Muscle of back (tissue), 13 donors: ENCODE results near the gene EEF1A2. TPM values are rescaled to one million over a fixed set of nuclear protein-coding genes. Genes with fewer than 3 reads are reported as not detected.

Experiments
- DNase-seq, 3 donors: peaks; one replicate each; pipeline versions ENCODE4 v3.0.0 to v3.0.0-alpha.2; 2013
- long read RNA-seq, 9 donors: transcript quantifications; one replicate each; lab custom pipeline, GENCODE V29; 2026
- polyA plus RNA-seq, 10 donors: library from polyadenylated mRNA; unstranded; fragments of 120-200 nt; gene quantifications; one replicate each; pipeline ENCODE4 v1.2.1, GENCODE V29; 2013; ENCODE audit not compliant: insufficient read length in 10 of 10

EEF1A2 gene
- 100 to 1,000 TPM; 401 to 971 (median 772) TPM for polyA plus RNA-seq
- long read RNA-seq, donor 1, transcript EEF1A2-201 (8 exons, 2,014 nt): major isoform, 132 of 1,042 reads
- long read RNA-seq, donor 1, transcript EEF1A2-204 (2 exons, 509 nt): minor isoform, 6 of 1,042 reads
- long read RNA-seq, donor 1, partial matches to known transcripts: 865 of 1,042 reads
- long read RNA-seq, donor 1, other reads (novel, unspliced or antisense): 36 of 1,042 reads
- long read RNA-seq, donor 2, transcript EEF1A2-204 (2 exons, 509 nt): minor isoform, 5 of 292 reads
- long read RNA-seq, donor 2, transcript EEF1A2-201 (8 exons, 2,014 nt): major isoform, 70 of 292 reads
- long read RNA-seq, donor 2, partial matches to known transcripts: 215 of 292 reads
- long read RNA-seq, donor 2, other reads (novel, unspliced or antisense): 0 of 292 reads
- long read RNA-seq, donor 3: 0 reads
- long read RNA-seq, donor 4, transcript EEF1A2-204 (2 exons, 509 nt): minor isoform, 5 of 843 reads
- long read RNA-seq, donor 4, transcript EEF1A2-201 (8 exons, 2,014 nt): major isoform, 86 of 843 reads
- long read RNA-seq, donor 4, partial matches to known transcripts: 734 of 843 reads
- long read RNA-seq, donor 4, other reads (novel, unspliced or antisense): 16 of 843 reads
- long read RNA-seq, donor 5, transcript EEF1A2-201 (8 exons, 2,014 nt): major isoform, 80 of 1,811 reads
- long read RNA-seq, donor 5, partial matches to known transcripts: 1,686 of 1,811 reads
- long read RNA-seq, donor 5, other reads (novel, unspliced or antisense): 42 of 1,811 reads
- long read RNA-seq, donor 6, transcript EEF1A2-201 (8 exons, 2,014 nt): major isoform, 129 of 1,196 reads
- long read RNA-seq, donor 6, partial matches to known transcripts: 1,019 of 1,196 reads
- long read RNA-seq, donor 6, other reads (novel, unspliced or antisense): 47 of 1,196 reads
- long read RNA-seq, donor 7, transcript EEF1A2-201 (8 exons, 2,014 nt): major isoform, 104 of 1,056 reads
- long read RNA-seq, donor 7, partial matches to known transcripts: 905 of 1,056 reads
- long read RNA-seq, donor 7, other reads (novel, unspliced or antisense): 45 of 1,056 reads
- long read RNA-seq, donor 8, transcript EEF1A2-201 (8 exons, 2,014 nt): major isoform, 33 of 100 reads
- long read RNA-seq, donor 8, partial matches to known transcripts: 64 of 100 reads
- long read RNA-seq, donor 8, other reads (novel, unspliced or antisense): 0 of 100 reads
- long read RNA-seq, donor 9, transcript EEF1A2-201 (8 exons, 2,014 nt): major isoform, 14 of 68 reads
- long read RNA-seq, donor 9, partial matches to known transcripts: 53 of 68 reads
- long read RNA-seq, donor 9, other reads (novel, unspliced or antisense): 0 of 68 reads

DNA sequence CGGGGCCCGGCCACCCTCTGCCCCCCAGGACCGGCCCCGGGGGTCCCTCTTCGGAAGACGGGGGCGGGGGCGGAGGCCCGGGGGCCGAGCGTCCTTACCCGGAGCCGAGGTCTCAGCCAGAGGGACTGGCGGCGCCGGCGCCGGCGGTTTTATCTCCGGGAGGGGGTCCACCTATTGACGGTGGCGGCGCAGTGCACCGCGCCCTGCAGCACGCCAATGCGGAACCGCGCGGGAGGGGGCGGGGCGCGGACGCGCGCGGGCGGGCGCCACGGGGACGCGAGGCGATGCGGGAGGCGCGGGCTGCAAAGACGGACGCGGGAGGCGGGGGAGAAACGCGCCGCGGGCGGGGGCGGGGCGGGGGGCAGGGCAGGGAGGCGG is at the start of gene EEF1A2:
TSS of gene EEF1A2 (minus strand) at position 124 of the 378 bp plus-strand sequence. CDS start 1,320 bp downstream, outside the sequence.
- DNase-seq: no peak

- no peak for DNase-seq
Measured at GRCh38 chr20:63548542-63548941, 49.7 kb upstream of the EEF1A2 start.

DNA sequence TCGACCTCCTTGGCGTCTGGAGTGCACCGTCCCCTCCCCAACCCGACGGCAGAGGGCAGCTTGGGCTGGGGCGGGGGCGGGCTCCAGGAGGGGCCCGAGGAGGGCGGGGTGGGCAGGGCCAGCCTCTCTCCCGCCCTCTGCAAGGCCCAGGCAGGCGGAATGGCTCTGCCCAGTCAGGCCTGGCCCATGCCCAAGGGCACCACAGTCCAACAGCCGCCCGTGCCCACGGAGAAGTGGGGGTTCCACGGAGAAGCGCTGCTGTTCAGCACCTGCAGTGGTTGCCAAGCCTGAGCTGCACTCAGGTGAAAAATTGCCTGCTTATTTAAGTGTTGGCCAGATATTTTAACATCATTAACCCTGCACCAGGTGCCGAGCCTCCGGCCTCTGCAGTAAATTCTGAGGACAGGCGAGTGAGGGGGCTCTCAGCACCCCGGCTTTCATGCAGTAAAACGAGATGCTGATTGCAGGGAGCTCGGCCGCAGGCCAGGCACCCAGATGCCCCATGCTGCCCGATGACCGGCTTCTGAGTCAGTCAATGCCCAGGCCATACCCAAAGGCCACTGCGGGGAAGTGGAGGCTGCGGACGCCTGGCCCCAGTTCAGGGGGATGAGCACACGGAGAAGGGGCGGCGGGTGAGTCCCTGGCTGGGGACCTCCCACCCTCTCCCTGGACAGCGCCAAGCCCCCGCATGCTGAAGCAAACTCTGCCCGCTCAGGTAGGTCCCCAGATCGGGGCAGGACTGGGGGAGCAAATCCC is 49.0 kb upstream of the EEF1A2 start, which contains the start of gene SRMS:
TSS of gene SRMS (minus strand) at position 25 of the 756 bp plus-strand sequence. CDS start 286 bp downstream, outside the sequence.
- DNase-seq: no peak

DNA sequence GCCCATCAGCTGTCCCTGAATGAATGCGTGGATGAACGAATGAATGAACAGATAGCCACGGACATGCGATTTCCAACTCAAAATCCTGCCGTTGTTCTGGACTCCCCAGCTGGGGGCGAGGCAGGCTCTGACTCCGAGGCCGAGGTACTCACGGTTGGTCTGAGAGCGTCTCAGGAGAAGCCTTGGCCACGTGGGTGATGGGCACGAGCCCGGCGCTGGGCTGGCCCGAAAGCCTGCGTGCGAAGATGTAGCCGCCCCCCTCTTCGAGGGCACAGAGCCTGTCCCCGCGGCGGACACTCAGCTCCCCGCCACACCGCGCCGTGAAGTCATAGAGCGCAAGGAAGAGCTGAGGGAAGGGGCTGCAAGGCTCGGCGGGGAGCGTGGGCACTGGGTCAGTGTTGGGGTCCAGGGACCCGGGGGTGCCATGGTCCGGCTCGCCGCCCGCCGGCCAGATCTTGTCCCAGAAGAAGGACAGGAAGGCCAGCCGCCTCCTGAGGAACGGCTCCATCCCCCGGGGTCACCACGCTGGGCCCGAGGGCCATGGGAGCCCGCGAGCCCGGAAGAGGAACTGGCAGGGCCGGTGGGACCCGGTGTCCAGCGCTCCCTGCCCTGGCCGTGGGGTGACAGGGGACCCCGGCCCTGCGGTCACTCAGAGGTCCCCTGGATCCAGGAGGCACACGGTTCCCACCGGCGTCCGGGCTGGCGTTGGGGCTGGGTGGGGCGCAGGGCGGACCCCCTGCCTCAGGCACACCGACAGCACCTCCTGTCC is 48.3 kb upstream of the EEF1A2 start:
- no peak for DNase-seq

DNA sequence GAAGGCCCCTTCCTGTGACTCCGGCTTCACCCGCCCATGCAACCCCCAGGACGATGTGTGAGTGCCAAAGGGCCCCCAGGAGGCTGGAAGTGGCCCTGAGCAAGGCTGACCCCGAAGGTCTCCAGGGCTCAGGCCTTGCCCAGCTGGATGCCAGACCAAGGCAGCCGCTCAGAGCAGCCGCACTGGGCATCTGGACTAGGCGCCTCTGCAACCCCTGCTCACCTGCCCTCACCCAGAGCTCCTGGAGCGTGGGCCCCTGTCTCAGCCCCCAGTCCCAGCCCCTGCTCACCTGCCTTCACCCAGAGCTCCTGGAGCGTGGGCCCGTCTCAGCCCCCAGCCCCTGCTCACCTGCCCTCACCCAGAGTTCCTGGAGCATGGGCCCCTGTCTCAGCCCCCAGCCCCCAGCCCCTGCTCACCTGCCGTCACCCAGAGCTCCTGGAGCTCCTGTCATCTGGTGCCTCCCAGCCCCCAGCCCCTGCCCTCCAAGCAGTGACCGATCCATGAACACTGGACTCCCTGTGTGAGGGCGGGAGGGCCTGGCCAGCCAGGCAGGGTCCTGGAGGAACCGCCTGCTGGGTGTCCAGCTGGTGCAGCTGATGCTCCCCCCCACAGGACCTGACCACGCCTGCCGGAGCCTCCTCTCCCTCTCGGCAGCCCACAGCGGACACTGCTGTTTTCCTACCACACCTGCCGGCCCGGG is 47.5 kb upstream of the EEF1A2 start:
- no peak for DNase-seq

GRCh38 chr20:63545814-63546213 is 46.9 kb upstream of the EEF1A2 start:
- no peak for DNase-seq

DNA sequence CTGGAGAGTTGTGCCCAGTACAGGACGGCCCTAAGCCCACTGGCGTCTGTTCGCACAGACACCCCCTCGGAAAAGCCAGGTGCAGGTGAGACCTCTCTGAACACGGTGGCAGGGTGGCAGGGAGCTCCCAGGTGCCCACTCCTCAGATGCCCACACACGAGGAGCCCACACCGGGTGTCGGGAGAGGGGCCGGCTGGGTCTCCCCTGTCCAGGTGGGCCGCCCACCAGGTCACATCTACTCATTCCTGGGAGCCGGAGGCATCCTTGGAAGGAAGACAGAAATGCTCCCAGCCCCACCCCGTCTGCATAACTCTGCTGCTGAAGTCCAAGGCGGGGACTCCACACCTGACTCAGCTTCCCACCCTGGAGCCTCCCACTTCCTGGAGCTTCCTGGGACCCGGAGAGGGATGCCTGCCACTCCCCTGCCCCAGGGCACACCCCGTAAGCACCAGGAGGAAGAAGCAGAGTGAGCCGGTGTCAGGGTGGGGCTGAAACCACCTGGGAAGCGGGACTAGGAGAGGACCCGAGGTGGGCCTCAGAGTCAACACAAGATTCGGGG is 46.2 kb upstream of the EEF1A2 start:
- DNase-seq: no peak

DNA sequence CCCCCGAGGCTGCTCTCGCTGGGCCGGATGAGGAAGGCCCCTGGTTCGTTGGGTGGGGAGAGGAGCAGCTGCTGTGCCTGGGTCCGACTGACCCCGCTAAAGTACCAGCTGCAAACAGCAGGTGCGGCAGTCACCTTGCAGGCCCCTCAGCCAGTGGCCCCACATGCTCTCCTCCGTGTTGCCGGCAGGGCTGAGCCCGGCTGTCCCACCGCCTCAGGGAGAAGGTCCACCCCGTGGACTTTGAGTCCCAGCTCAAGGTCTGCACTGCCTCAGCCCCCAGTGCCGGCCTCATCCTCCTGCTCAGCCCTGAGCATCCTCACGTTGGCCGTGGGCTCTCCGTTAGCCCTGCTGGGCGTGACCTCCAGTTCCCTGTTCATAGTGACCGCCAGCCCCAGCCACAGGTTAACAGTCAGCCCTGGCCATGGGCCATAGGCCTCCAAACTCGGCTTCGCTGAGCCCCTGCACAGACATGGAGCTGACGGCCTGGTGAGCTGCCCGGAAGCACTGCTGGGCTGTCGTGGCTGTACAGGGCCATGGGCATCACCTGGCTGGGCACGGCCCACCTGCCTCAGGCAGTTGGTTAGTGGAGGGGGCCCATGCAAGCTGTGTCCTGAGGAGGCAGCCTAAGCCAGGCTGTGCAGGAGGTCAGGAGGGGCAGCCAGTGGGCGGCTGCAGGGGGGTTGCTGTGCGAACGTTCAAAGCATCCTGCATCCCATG is 45.5 kb upstream of the EEF1A2 start:
- no peak for DNase-seq

GRCh38 chr20:63543733-63544132 is 44.9 kb upstream of the EEF1A2 start:
- no peak for DNase-seq

DNA sequence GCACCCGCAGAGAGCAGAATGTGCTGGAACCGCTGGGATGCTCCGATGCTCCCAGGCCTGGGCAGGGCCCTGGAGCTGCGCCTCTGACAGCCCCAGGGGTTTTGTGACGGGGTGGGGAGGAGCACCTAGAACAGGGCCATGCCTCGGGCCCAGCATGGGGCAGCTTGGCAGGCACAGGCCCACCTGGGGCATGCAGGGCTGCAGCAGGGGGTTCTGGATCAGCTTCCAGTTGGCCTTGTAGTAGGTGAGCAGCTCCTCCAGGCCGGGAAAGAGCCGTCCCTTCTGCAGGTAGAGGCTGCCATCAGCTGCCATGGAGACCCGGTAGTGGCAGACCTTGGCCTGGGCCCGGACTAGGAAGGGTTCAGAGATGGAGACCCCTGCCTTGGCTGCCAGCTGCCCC is 44.2 kb upstream of the EEF1A2 start:
- no peak for DNase-seq

- DNase-seq: no peak
Measured at GRCh38 chr20:63542696-63543095, 43.8 kb upstream of the EEF1A2 start.

DNA sequence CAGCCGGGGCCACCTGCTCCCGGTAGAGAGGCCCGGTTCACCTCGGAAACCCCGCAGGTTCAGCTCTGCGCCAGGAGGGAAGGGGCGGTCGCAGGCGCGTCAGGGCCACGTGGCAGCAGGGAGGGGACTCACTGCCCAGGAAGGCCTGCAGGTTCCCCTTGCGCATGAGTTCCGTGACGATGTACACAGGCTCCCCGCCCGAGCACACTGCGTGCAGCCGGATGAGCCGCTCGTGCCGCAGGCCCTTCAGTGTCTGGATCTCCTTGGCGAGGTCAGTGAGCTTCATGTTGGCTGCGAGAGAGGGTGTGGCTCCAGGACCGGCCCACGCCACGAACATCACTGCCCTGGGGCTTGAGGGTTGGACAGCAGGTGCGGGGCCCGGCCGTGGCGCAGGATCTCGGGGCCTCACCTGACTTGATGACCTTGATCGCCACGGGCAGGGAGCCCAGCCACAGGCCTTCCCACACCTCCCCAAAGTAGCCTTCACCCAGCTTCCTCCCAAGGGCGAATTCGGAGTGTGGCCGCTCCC is 43.2 kb upstream of the EEF1A2 start:
- no peak for DNase-seq

- DNase-seq: no peak
Measured at GRCh38 chr20:63541371-63541770, 42.5 kb upstream of the EEF1A2 start.

GRCh38 chr20:63540417-63541186 is 41.7 kb upstream of the EEF1A2 start:
- DNase-seq: no peak

DNA sequence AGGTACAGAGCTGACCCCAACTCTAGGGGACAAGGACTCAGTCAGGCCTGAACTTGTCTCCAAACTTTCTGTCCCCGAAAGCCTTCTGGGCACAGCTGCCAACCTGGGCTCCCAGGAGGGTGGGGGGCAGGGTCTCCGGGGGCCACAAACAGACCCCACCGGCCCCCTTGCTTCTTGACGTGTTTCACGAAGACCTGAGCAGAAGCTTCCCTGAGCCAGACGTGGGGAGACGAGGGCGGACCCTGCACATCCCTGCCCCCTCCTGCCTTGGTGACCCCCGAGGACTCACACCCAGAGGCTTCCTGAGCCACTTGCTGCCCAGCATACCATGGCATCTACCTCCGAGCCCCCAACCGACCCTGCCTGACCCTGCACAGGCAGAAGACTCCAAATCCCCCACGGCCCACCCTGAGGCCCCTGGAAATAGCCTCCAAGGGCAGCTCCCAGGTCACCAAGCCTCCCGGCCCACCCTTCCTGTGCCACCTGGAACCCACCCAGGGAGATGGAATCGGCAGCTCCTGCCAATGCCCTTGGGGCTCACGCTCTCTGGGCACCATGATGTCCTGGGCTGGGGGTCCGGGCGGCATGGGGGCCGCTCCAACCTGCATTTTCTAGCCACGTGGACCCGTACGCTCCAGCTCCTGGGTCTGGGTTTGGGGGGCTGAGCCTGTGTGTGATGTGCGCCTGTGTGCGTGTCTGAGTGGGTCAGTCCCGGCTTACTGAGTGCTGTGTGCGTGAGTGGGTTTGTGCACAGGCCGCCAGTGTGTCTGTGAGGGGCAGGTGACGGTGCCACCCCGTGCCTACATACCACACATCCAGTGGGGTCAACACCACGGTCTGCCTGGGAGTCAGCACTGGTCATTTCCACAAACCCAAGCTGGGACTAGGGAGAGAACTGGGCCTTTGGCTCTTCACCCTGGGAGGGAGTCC is 40.8 kb upstream of the EEF1A2 start:
- no peak for DNase-seq

- no peak for DNase-seq
Measured at GRCh38 chr20:63539092-63539430, 40.2 kb upstream of the EEF1A2 start.
